SK-N-SH (cell line): ENCODE measurements around the gene MST1R. TPM values are rescaled to one million over a fixed set of nuclear protein-coding genes. Genes with fewer than 3 reads are reported as not detected.

Source experiments
- CTCF ChIA-PET: fragments of 300-600, 350-600 bp; formaldehyde crosslinking; extraction: SDS; loops from one replicate; lab custom pipeline; 2021; lab: Yijun Ruan, JAX
- POLR2A ChIA-PET: fragments of 350-600 bp; sonication (Branson Sonifier 250); formaldehyde crosslinking; extraction: SDS; loops from one replicate; lab custom pipeline; 2020; ENCODE audit warnings: antibody characterized with exemption, inconsistent platforms; lab: Yijun Ruan, JAX
- DNase-seq: peaks from one replicate; pipeline ENCODE4 v3.0.0; 2012
- H2AFZ ChIP-seq: fragments of 200-600 bp; sonication (generic); 2 replicates; pipeline ENCODE4 v1.8.1; 2016; ENCODE audit warnings: antibody characterized with exemption, mild to moderate bottlenecking, low read depth
- H3F3A ChIP-seq: fragments of 200-600 bp; sonication (generic); replicated peaks from 2 replicates; pipeline ENCODE3; 2016; ENCODE audit warnings: antibody characterized with exemption, mild to moderate bottlenecking; ENCODE audit not compliant: insufficient read depth
- H3K27ac ChIP-seq, 2 experiments: fragments of 200-500 bp in 1 of 2; fragments of 200-600 bp in 1 of 2; sonication (Bioruptor generic) in 1 of 2; sonication (generic), shearing (Covaris generic) in 1 of 2; 2 replicates each; pipeline versions ENCODE4 v1.5.1 to v1.6.1; 2014 to 2016; ENCODE audit warnings: low read depth in 2 of 2, inconsistent platforms in 1 of 2, low read length in 1 of 2, mild to moderate bottlenecking in 1 of 2, mixed read lengths in 1 of 2
- H3K27me3 ChIP-seq: fragments of 200-600 bp; sonication (generic), shearing (Covaris generic); 2 replicates; pipeline ENCODE4 v1.6.1; 2016; ENCODE audit warnings: mixed run types; ENCODE audit not compliant: insufficient read depth
- H3K36me3 ChIP-seq, 2 experiments: fragments of 200-500 bp in 1 of 2; fragments of 200-600 bp in 1 of 2; sonication (Bioruptor generic) in 1 of 2; sonication (generic) in 1 of 2; replicated peaks in 1 of 2; 2 replicates each; pipeline versions ENCODE3 to v1.5.1; 2014 to 2016; ENCODE audit warnings: low read length in 1 of 2, mild to moderate bottlenecking in 1 of 2; ENCODE audit not compliant: insufficient read depth in 2 of 2, control insufficient read depth in 1 of 2
- H3K4me1 ChIP-seq, 2 experiments: fragments of 200-500 bp in 1 of 2; fragments of 200-600 bp in 1 of 2; sonication (Bioruptor generic) in 1 of 2; sonication (generic), shearing (Covaris generic) in 1 of 2; 2 replicates each; pipeline versions ENCODE4 v1.5.1 to v1.6.1; 2014 to 2016; ENCODE audit warnings: low read depth in 1 of 2, low read length in 1 of 2, mixed run types in 1 of 2; ENCODE audit not compliant: insufficient read depth in 2 of 2, control insufficient read depth in 1 of 2
- H3K4me2 ChIP-seq: fragments of 200-600 bp; sonication (generic), shearing (Covaris generic); 2 replicates; pipeline ENCODE4 v1.6.1; 2017; ENCODE audit warnings: mixed run types
- H3K4me3 ChIP-seq, 2 experiments: fragments of 200-500 bp in 1 of 2; fragments of 200-600 bp in 1 of 2; sonication (Bioruptor generic) in 1 of 2; sonication (generic), shearing (Covaris generic) in 1 of 2; 2 replicates each; pipeline versions ENCODE4 v1.5.1 to v1.8.1; 2014 to 2016; ENCODE audit warnings: low read depth in 2 of 2, inconsistent platforms in 1 of 2, low read length in 1 of 2, mild to moderate bottlenecking in 1 of 2, mixed read lengths in 1 of 2, moderate library complexity in 1 of 2
- H3K79me2 ChIP-seq: fragments of 200-600 bp; sonication (generic); 2 replicates; pipeline ENCODE4 v1.8.1; 2017; ENCODE audit warnings: mild to moderate bottlenecking; ENCODE audit not compliant: insufficient read depth
- H3K9ac ChIP-seq: fragments of 200-600 bp; sonication (generic); 2 replicates; pipeline ENCODE4 v1.6.1; 2017; ENCODE audit warnings: mixed run types
- H3K9me2 ChIP-seq: fragments of 200-600 bp; sonication (generic); 2 replicates; pipeline ENCODE4 v1.6.1; 2017; ENCODE audit warnings: mixed run types
- H3K9me3 ChIP-seq: fragments of 200-600 bp; sonication (generic); 2 replicates; pipeline ENCODE4 v1.6.1; 2017; ENCODE audit warnings: mixed run types, mild to moderate bottlenecking, moderate library complexity
- H4K20me1 ChIP-seq: fragments of 200-600 bp; sonication (generic); 2 replicates; pipeline ENCODE4 v1.6.1; 2017; ENCODE audit warnings: mild to moderate bottlenecking, mixed run types; ENCODE audit not compliant: insufficient read depth
- CHD2 ChIP-seq: fragments of 150-350 bp; IDR thresholded peaks from 2 replicates; pipeline ENCODE4 v1.6.1; 2018; ENCODE audit warnings: low read length; ENCODE audit not compliant: partially characterized antibody
- CTCF ChIP-seq: fragments of 200-600 bp; sonication (generic); IDR thresholded peaks from 2 replicates; pipeline ENCODE4 v1.6.1; 2017; ENCODE audit warnings: antibody characterized with exemption, mild to moderate bottlenecking, moderate library complexity
- GATA2 ChIP-seq: sonication (generic); formaldehyde crosslinking; IDR thresholded peaks from 2 replicates; pipeline ENCODE4 v1.5.0; 2020; ENCODE audit warnings: mild to moderate bottlenecking, missing genetic modification reagents
- MEF2A ChIP-seq: IDR thresholded peaks from 2 replicates; pipeline ENCODE4 v1.4.0; 2012; ENCODE audit warnings: low read depth, borderline replicate concordance
- PBX3 ChIP-seq: IDR thresholded peaks from 2 replicates; pipeline ENCODE4; 2012
- RAD21 ChIP-seq: IDR thresholded peaks from 2 replicates; pipeline ENCODE4 v1.6.1; 2012; ENCODE audit warnings: mild to moderate bottlenecking, low read length
- RCOR1 ChIP-seq: fragments of 150-350 bp; IDR thresholded peaks from 2 replicates; pipeline ENCODE4 v1.6.1; 2017; ENCODE audit warnings: antibody characterized with exemption, low read length
- REST ChIP-seq: IDR thresholded peaks from 2 replicates; pipeline ENCODE4 v1.6.1; 2012; ENCODE audit warnings: mild to moderate bottlenecking, low read depth, low read length, moderate library complexity
- RFX5 ChIP-seq: IDR thresholded peaks from 2 replicates; pipeline ENCODE4 v1.6.1; 2012; ENCODE audit warnings: mild to moderate bottlenecking, improper control_type of control experiment, low read length
- SMC3 ChIP-seq: IDR thresholded peaks from 2 replicates; pipeline ENCODE4 v1.6.1; 2012; ENCODE audit warnings: low read depth, low read length, improper control_type of control experiment
- USF1 ChIP-seq: IDR thresholded peaks from 2 replicates; pipeline ENCODE4 v1.4.0; 2012; ENCODE audit warnings: low read depth, borderline replicate concordance
- USF2 ChIP-seq: fragments of 150-350 bp; IDR thresholded peaks from 2 replicates; pipeline ENCODE4 v1.6.1; 2017; ENCODE audit warnings: antibody characterized with exemption, low read length, low read depth, borderline replicate concordance
- WGBS: methylation state at CpG from one replicate; pipeline ENCODE4 v1.1.6; 2017; ENCODE audit warnings: low lambda C conversion rate; 5-methylcytosine and 5-hydroxymethylcytosine counted together
- polyA plus RNA-seq, 3 experiments: library from polyadenylated mRNA; depleted of rRNA; stranded (reverse); fragments of >200 nt; gene quantifications; 2 replicates each; pipeline ENCODE4 v1.2.3, GENCODE V29; 2012

MST1R gene
- polyA plus RNA-seq, 1 of the 3 experiments (the other 2 are of a cell fraction) = 0.23 TPM

- H3K27ac ChIP-seq = no peak overlapping the region
- no peak for TF ChIP-seq USF2
- no peak for TF ChIP-seq REST
- no peak for TF ChIP-seq RAD21
- no peak for TF ChIP-seq SMC3
- TF ChIP-seq RFX5 = no peak
- no peak for TF ChIP-seq RCOR1
- no peak for TF ChIP-seq GATA2 (CRISPR knock-in tag)
- TF ChIP-seq MEF2A = no peak
- TF ChIP-seq CHD2 = no peak
- TF ChIP-seq CTCF = no peak
- TF ChIP-seq PBX3 = no peak
- TF ChIP-seq USF1 = no peak
- no peaks in the 10 kb centered on the region for H3K79me2 ChIP-seq
- 94% methylated on average over 13 of the region's 14 CpGs for WGBS
- no peaks in the 10 kb centered on the region for H3K9me2 ChIP-seq
- H3K9me3 ChIP-seq = no peaks in the 10 kb centered on the region
- H2AFZ ChIP-seq = no peak overlapping the region
- ChIA-PET CTCF (interaction anchor here (0.5 to 1.9 kb wide), 6 partner anchors 42 to 207 kb away, joined by 3 to 6 read pairs (median 3); no protein-coding TSS in a partner anchor), POLR2A (no interaction called here)
- H3K4me2 ChIP-seq = no peak overlapping the region
- H3K27me3 ChIP-seq = no peaks in the 10 kb centered on the region
- H3K4me1 ChIP-seq = peaks cover 0 to 3% of the 10 kb centered on the region in 2 experiments; a peak in 1 of 4 replicates
- no peaks in the 10 kb centered on the region for H4K20me1 ChIP-seq
- peaks cover 0 to 7% of the 10 kb centered on the region in 2 experiments for H3K36me3 ChIP-seq
- no peak for DNase-seq
- no peak overlapping the region for H3K4me3 ChIP-seq
- H3F3A ChIP-seq = no peaks in the 10 kb centered on the region
- H3K9ac ChIP-seq = no peak overlapping the region
Observed at GRCh38 chr3:49908373-49909199, 4.9 kb upstream of the MST1R start.
